SKM-1 treated with dmso at 0.1 percent for 144 hours (cell line): ENCODE measurements around the gene GSDME.
A peak's percentile ranks its signal among the peaks of the same experiment; 100 is the strongest.

Experiments used
- DNase-seq: peaks from one replicate; lab custom pipeline; 2025; ENCODE audit not compliant: unreplicated experiment; lab: John Stamatoyannopoulos, UW

Gene GSDME

GRCh38 chr7:24706211-24707170 is 50.8 kb downstream of the GSDME start:
- DNase-seq, result no peak

GRCh38 chr7:24705461-24705954 is 51.8 kb downstream of the GSDME start:
- no peak for DNase-seq

- DNase-seq, result no peak
Observed at GRCh38 chr7:24704311-24704710, 53.0 kb downstream of the GSDME start.

- no peak for DNase-seq
Observed at GRCh38 chr7:24703296-24703695, 54.0 kb downstream of the GSDME start.

GRCh38 chr7:24702755-24703154 is 54.5 kb downstream of the GSDME start:
- no peak for DNase-seq

GRCh38 chr7:24701261-24702235 is 55.7 kb downstream of the GSDME start:
- no peak for DNase-seq

GRCh38 chr7:24700521-24701260 is 56.6 kb downstream of the GSDME start:
- no peak for DNase-seq

- DNase-seq, result no peak
Observed at GRCh38 chr7:24698531-24699266, 58.6 kb downstream of the GSDME start.

GRCh38 chr7:24697416-24697815 is 59.8 kb downstream of the GSDME start:
- no peak for DNase-seq

- no peak for DNase-seq
Observed at GRCh38 chr7:24692592-24692991, 64.7 kb downstream of the GSDME start.

GRCh38 chr7:24690251-24690650 is 67.0 kb downstream of the GSDME start:
- DNase-seq, result no peak

GRCh38 chr7:24685708-24686107 is 71.6 kb downstream of the GSDME start:
- DNase-seq, result no peak

GRCh38 chr7:24670782-24671181 is 86.5 kb downstream of the GSDME start:
- DNase-seq, result no peak

GRCh38 chr7:24669971-24670591 is 87.2 kb downstream of the GSDME start:
- DNase-seq, result no peak

GRCh38 chr7:24668927-24669635 is 88.2 kb downstream of the GSDME start:
- DNase-seq, result no peak

GRCh38 chr7:24665564-24666294 is 91.5 kb downstream of the GSDME start:
- DNase-seq, result peak; percentile 11

- no peak for DNase-seq
Observed at GRCh38 chr7:24660546-24660945, 96.7 kb downstream of the GSDME start.

- no peak for DNase-seq
Observed at GRCh38 chr7:24659505-24659904, 97.8 kb downstream of the GSDME start.
